ENCODE data around the gene MAP3K9. TPM values are rescaled to one million over a fixed set of nuclear protein-coding genes. Genes with fewer than 3 reads are reported as not detected.
A peak's percentile ranks its signal among the peaks of the same experiment; 100 is the strongest.

Gene MAP3K9
- polyA plus RNA-seq, 1 donor from 2014 or later: 5.3 TPM

DNA sequence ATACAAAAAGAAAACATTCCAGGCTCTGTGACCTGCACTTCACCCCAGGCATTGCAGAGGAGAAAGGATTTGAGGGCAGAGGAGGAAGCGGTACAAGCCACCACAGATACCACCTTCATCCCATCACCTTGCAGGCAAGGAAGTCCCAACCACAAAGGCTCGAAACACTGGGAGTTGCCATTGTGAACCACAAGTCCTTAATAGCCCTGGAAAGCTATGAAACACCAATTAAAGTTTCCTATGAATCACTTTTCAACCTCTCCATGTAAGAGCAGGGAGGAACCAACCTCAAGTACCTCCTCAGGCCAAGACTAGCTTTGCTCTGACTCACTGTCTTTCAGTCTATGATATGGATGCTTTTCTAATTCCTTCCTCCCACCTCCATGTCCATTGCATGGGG is 27.0 kb downstream of the MAP3K9 start:
- H3K4me3 Mint-ChIP-seq: peak overlapping the region in 1 of 4 donors; percentile 38
- H3K4me1 Mint-ChIP-seq: peaks cover 32 to 41% (median 40%) of the 10 kb centered on the region in 3 donors
- H3K36me3 Mint-ChIP-seq: peaks cover 2% of the 10 kb centered on the region

GRCh38 chr14:70780396-70781075 is 28.8 kb downstream of the MAP3K9 start:
- H3K27ac Mint-ChIP-seq: peak overlapping the region; percentile 85 to 98 (median 89)
- no peaks in the 10 kb centered on the region for H3K27me3 Mint-ChIP-seq
- H3K4me3 Mint-ChIP-seq: peak overlapping the region; percentile 8 to 69 (median 55)
- H3K9me3 Mint-ChIP-seq: no peaks in the 10 kb centered on the region
- peaks cover 2% of the 10 kb centered on the region for H3K36me3 Mint-ChIP-seq
- peaks cover 32 to 41% (median 40%) of the 10 kb centered on the region in 3 donors for H3K4me1 Mint-ChIP-seq

More for the DNA sequence above, 27.0 kb downstream of the MAP3K9 start:
- no peaks in the 10 kb centered on the region for H3K27me3 Mint-ChIP-seq
- H3K27ac Mint-ChIP-seq: peak overlapping the region in 1 of 3 donors; percentile 89
- H3K9me3 Mint-ChIP-seq: no peaks in the 10 kb centered on the region

- H3K27ac Mint-ChIP-seq: peak overlapping the region; percentile 85 to 98 (median 89)
- no peaks in the 10 kb centered on the region for H3K27me3 Mint-ChIP-seq
- peaks cover 32 to 41% (median 40%) of the 10 kb centered on the region in 3 donors for H3K4me1 Mint-ChIP-seq
- peak overlapping the region in 2 of 4 donors; percentile 69 to 70 for H3K4me3 Mint-ChIP-seq
- H3K9me3 Mint-ChIP-seq: no peaks in the 10 kb centered on the region
- no peaks in the 10 kb centered on the region for H3K36me3 Mint-ChIP-seq
These were observed 29.6 kb downstream of the MAP3K9 start for GRCh38 chr14:70779667-70780066.

DNA sequence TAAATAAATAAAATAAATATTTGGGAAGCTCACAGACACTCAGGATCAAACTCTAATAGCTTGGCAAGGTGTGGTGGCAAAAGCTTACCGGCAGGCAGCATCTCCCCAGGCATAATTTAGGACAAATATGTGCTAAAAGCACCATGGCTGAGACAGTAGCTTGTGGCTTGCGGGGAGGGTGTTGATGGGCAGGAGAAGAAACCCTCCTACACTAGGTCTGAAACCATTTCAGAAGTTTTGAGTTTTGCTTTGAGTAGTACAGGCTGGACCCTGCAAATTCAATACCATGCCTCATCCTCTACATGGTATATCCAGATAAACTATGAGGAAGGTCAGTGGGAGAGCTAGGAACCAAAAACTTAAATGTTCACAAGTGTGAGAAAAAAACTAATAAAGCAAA is 33.1 kb downstream of the MAP3K9 start:
- H3K4me1 Mint-ChIP-seq: peaks cover 26 to 30% (median 28%) of the 10 kb centered on the region in 3 donors
- no peak overlapping the region for H3K27ac Mint-ChIP-seq
- no peak overlapping the region for H3K4me3 Mint-ChIP-seq
- peaks cover 2% of the 10 kb centered on the region for H3K36me3 Mint-ChIP-seq
- H3K27me3 Mint-ChIP-seq: no peaks in the 10 kb centered on the region
- H3K9me3 Mint-ChIP-seq: no peaks in the 10 kb centered on the region

DNA sequence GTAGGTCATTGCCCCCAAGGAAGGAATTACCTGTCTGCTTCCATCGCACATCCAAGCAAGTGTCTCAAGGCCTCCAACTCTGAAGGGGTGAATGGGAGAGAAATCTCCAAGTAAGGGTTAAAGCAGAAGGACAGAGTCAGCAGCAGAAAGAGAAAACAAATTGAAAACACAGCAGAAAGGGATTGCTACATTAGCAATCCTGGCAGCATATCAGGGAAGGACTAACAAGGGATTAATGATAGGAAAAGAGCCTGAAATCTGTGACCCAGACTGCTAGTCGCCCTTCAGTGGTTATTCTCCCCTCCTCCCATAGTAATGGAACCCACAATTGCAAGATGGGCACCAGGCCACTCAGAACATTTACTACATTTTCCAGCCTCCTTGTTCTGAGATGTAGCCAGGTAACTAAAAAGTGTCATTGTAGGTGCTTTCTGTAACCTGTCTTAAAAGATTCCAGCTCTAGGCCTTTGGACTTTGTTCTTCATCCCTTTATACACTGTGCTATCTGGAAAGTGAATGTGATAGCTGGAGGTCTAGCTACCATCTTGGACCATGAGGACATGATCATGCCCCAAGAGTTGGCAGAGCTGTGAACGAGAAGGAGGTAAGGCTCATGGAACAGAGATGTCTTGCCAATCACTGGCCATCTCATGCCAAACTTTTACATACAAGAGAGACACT is 36.0 kb downstream of the MAP3K9 start:
- Mint-ChIP-seq H3K36me3 (peaks cover 8% of the 10 kb centered on the region), H3K27me3 (no peaks in the 10 kb centered on the region), H3K4me1 (peaks cover 2 to 5% (median 2%) of the 10 kb centered on the region in 3 donors), H3K27ac (no peak overlapping the region), H3K4me3 (no peak overlapping the region), H3K9me3 (no peaks in the 10 kb centered on the region)

- H3K4me1 Mint-ChIP-seq: peaks cover 0 to 5% (median 1%) of the 10 kb centered on the region in 3 donors
- H3K27ac Mint-ChIP-seq: peak overlapping the region in 1 of 3 donors; percentile 23
- H3K9me3 Mint-ChIP-seq: no peaks in the 10 kb centered on the region
- H3K27me3 Mint-ChIP-seq: no peaks in the 10 kb centered on the region
- H3K36me3 Mint-ChIP-seq: peaks cover 8% of the 10 kb centered on the region
- H3K4me3 Mint-ChIP-seq: peak overlapping the region in 1 of 4 donors; percentile 37
These were observed 37.5 kb downstream of the MAP3K9 start for GRCh38 chr14:70771781-70772212.

DNA sequence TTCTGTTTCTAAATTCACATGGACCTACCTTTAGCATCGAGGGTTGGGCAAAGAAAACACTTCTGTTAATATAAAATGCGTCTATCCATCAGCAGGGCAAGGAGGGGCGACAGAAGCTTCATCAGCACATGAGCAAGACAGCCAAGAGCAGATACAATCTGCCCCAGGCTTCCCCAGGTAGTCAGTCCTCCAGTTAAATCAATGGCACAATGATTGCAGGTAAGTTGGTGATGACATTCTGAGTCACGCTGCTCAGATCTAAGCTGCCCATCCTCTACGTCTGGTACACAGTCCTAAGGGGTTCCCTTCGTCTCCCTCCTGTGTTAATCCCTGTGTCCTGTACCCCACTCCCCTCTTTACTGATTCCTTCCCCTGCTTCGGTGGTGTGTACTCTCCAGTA is 38.8 kb downstream of the MAP3K9 start:
- no peaks in the 10 kb centered on the region for H3K27me3 Mint-ChIP-seq
- peak overlapping the region in 1 of 4 donors; percentile 30 for H3K4me3 Mint-ChIP-seq
- no peaks in the 10 kb centered on the region for H3K9me3 Mint-ChIP-seq
- peaks cover 8% of the 10 kb centered on the region for H3K36me3 Mint-ChIP-seq
- H3K4me1 Mint-ChIP-seq: peaks cover 0 to 5% (median 1%) of the 10 kb centered on the region in 3 donors
- H3K27ac Mint-ChIP-seq: no peak overlapping the region

GRCh38 chr14:70759398-70759797 is 49.9 kb downstream of the MAP3K9 start:
- no peaks in the 10 kb centered on the region for H3K27me3 Mint-ChIP-seq
- H3K4me1 Mint-ChIP-seq: no peaks in the 10 kb centered on the region
- no peak overlapping the region for H3K27ac Mint-ChIP-seq
- H3K4me3 Mint-ChIP-seq: no peak overlapping the region
- H3K9me3 Mint-ChIP-seq: no peaks in the 10 kb centered on the region
- peaks cover 12% of the 10 kb centered on the region for H3K36me3 Mint-ChIP-seq

- no peak overlapping the region for H3K4me3 Mint-ChIP-seq
- no peaks in the 10 kb centered on the region for H3K9me3 Mint-ChIP-seq
- no peaks in the 10 kb centered on the region for H3K27me3 Mint-ChIP-seq
- no peak overlapping the region for H3K27ac Mint-ChIP-seq
- peaks cover 10% of the 10 kb centered on the region for H3K36me3 Mint-ChIP-seq
- no peaks in the 10 kb centered on the region for H3K4me1 Mint-ChIP-seq
These were observed 53.7 kb downstream of the MAP3K9 start for GRCh38 chr14:70755655-70756054.

GRCh38 chr14:70754991-70755390 is 54.3 kb downstream of the MAP3K9 start:
- no peak overlapping the region for H3K4me3 Mint-ChIP-seq
- no peaks in the 10 kb centered on the region for H3K9me3 Mint-ChIP-seq
- H3K27me3 Mint-ChIP-seq: no peaks in the 10 kb centered on the region
- H3K36me3 Mint-ChIP-seq: peaks cover 5% of the 10 kb centered on the region
- no peak overlapping the region for H3K27ac Mint-ChIP-seq
- H3K4me1 Mint-ChIP-seq: no peaks in the 10 kb centered on the region

DNA sequence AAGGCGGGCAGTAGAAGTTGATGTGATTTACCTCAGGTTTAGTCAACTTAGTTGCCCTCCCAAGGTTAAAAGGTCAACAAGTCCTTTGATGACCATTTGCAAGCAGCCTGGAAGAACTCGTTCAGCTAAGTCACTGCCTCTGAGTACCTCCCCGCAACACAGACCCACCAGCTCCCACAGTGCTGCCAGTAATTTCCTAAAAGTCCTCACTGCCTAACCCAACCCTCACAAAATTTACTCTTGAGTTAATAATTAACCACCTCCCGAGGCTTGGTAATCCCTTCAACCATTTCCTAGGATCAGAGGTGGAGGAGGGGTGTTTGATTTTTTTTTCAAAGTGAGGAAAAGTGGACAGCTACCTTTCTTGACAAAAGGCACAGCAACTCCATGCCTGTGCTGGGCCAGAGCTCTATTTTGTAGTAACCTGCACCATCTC is 55.8 kb downstream of the MAP3K9 start:
- Mint-ChIP-seq H3K9me3 (no peaks in the 10 kb centered on the region), H3K36me3 (peaks cover 4% of the 10 kb centered on the region), H3K27me3 (no peaks in the 10 kb centered on the region), H3K27ac (peak overlapping the region in 1 of 3 donors; percentile 50), H3K4me3 (no peak overlapping the region), H3K4me1 (no peaks in the 10 kb centered on the region)

DNA sequence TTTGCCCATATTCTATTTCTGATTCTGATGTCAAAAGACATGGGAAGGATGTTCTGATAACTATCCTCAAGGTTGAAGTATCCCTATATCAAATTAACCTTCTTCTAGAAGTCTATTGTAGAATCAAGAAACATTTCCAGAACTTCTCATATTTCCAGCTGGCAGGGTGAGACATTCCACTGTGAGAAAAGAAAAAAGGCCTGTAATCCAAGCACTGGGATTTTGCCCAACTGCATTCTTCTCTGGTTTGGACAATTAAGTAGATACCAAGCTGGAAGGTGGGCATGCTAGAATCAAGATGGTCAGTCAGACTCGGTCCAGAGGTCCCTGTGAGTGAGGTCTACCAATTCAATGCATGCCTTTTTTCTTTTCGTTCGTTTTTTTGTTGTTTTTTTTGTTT is 60.9 kb downstream of the MAP3K9 start:
- Mint-ChIP-seq H3K36me3 (peaks cover 6% of the 10 kb centered on the region), H3K27me3 (no peaks in the 10 kb centered on the region), H3K9me3 (peaks cover 0 to 3% (median 0%) of the 10 kb centered on the region in 3 donors), H3K4me3 (no peak overlapping the region), H3K4me1 (no peaks in the 10 kb centered on the region), H3K27ac (no peak overlapping the region)

- H3K27ac Mint-ChIP-seq: no peak overlapping the region
- no peak overlapping the region for H3K4me3 Mint-ChIP-seq
- no peaks in the 10 kb centered on the region for H3K27me3 Mint-ChIP-seq
- H3K9me3 Mint-ChIP-seq: peaks cover 0 to 3% (median 0%) of the 10 kb centered on the region in 3 donors
- peaks cover 6% of the 10 kb centered on the region for H3K36me3 Mint-ChIP-seq
- H3K4me1 Mint-ChIP-seq: no peaks in the 10 kb centered on the region
These were observed 64.7 kb downstream of the MAP3K9 start for GRCh38 chr14:70744641-70745040.

GRCh38 chr14:70742316-70742715 is 67.0 kb downstream of the MAP3K9 start:
- H3K4me3 Mint-ChIP-seq: no peak overlapping the region
- no peak overlapping the region for H3K27ac Mint-ChIP-seq
- no peaks in the 10 kb centered on the region for H3K9me3 Mint-ChIP-seq
- H3K36me3 Mint-ChIP-seq: peaks cover 4% of the 10 kb centered on the region
- no peaks in the 10 kb centered on the region for H3K4me1 Mint-ChIP-seq
- H3K27me3 Mint-ChIP-seq: no peaks in the 10 kb centered on the region

GRCh38 chr14:70741482-70741881 is 67.8 kb downstream of the MAP3K9 start:
- Mint-ChIP-seq H3K27me3 (no peaks in the 10 kb centered on the region), H3K4me1 (no peaks in the 10 kb centered on the region), H3K27ac (no peak overlapping the region), H3K36me3 (no peaks in the 10 kb centered on the region), H3K9me3 (no peaks in the 10 kb centered on the region), H3K4me3 (no peak overlapping the region)

Measured in IgD-negative memory B cell (primary cell).